Stomach (tissue), 9 donors: ENCODE data around the gene GRID2IP. TPM values are rescaled to one million over a fixed set of nuclear protein-coding genes. Genes with fewer than 3 reads are reported as not detected.

Experiments used
- DNase-seq, 2 donors: peaks; one replicate each; pipeline versions ENCODE4 v3.0.0 to v3.0.0-alpha.2; 2013 to 2019
- H3K27ac ChIP-seq, 5 donors: fragments of 200-600 bp in 4 of 5; sonication (generic) in 4 of 5; one replicate each; pipeline ENCODE4 v1.5.1; 2013 to 2019; ENCODE audit warnings: mild to moderate bottlenecking in 1 of 5, moderate library complexity in 1 of 5
- H3K27me3 ChIP-seq, 3 donors: fragments of 200-600 bp; sonication (generic); one replicate each; pipeline ENCODE4 v1.5.1; 2017 to 2019; ENCODE audit warnings: mixed run types in 1 of 3
- H3K36me3 ChIP-seq, 4 donors: fragments of 200-600 bp; sonication (generic); 1 replicate in 3 of 4; 2 replicates in 1 of 4; pipeline ENCODE4 v1.5.1; 2016 to 2019
- H3K4me1 ChIP-seq, 4 donors: fragments of 200-600 bp; sonication (generic); one replicate each; pipeline ENCODE4 v1.5.1; 2016 to 2019
- H3K4me3 ChIP-seq, 4 donors: fragments of 200-600 bp; sonication (generic) in 3 of 4; one replicate each; pipeline ENCODE4 v1.5.1; 2016 to 2019; ENCODE audit warnings: mild to moderate bottlenecking in 1 of 4
- H3K9me3 ChIP-seq, 4 donors: fragments of 200-600 bp; sonication (generic); one replicate each; pipeline ENCODE4 v1.5.1; 2016 to 2019
- CTCF ChIP-seq, 7 experiments: fragments of 450-650 bp in 4 of 7; fragments of 200-600 bp in 3 of 7; sonication (generic) in 3 of 7; IDR thresholded peaks; one replicate each; pipeline ENCODE4 v1.5.1; 2016 to 2019; ENCODE audit warnings: antibody characterized with exemption in 7 of 7, control low read depth in 2 of 7, mild to moderate bottlenecking in 1 of 7
- EP300 ChIP-seq: sonication (generic); formaldehyde crosslinking; IDR thresholded peaks from one replicate; pipeline ENCODE4 v1.6.1; 2017; ENCODE audit warnings: antibody characterized with exemption
- POLR2A ChIP-seq, 4 donors: fragments of 450-650 bp; IDR thresholded peaks; one replicate each; pipeline ENCODE4 v1.6.1; 2016; ENCODE audit warnings: antibody characterized with exemption in 4 of 4, control low read depth in 2 of 4, mild to moderate bottlenecking in 1 of 4, moderate library complexity in 1 of 4
- POLR2AphosphoS5 ChIP-seq, 3 donors: sonication (generic); formaldehyde crosslinking; IDR thresholded peaks; one replicate each; pipeline ENCODE4 v1.6.1; 2016; ENCODE audit warnings: antibody characterized with exemption in 3 of 3
- WGBS, 5 donors: extraction: QIAGEN DNeasy Blood & Tissue Kit in 3 of 5; methylation state at CpG; one replicate each; pipeline versions ENCODE4 v1.1.5 to v1.1.7; 2013 to 2018; 5-methylcytosine and 5-hydroxymethylcytosine counted together
- intact Hi-C: fragments of 100-400 bp; cut with DNase I; formaldehyde crosslinking; loops from one replicate; pipeline ENCODE4 v1.15.1; 2023; ENCODE audit warnings: low total_unique reads
- polyA plus RNA-seq, 3 donors: library from polyadenylated mRNA; stranded (reverse); fragments of 200-250 nt; gene quantifications; one replicate each; pipeline ENCODE4 v1.2.3, GENCODE V29; 2013
- total RNA-seq, 5 donors: library from RNA; depleted of rRNA; stranded (reverse); fragments of >200 nt; gene quantifications; one replicate each; pipeline versions ENCODE4 v1.1.0 to v1.2.3, GENCODE V29; 2014 to 2016
- donor health status: healthy with polysubstance abuse.
- donor health status: Bipolar disorder and iron deficiency.
- donor health status: healthy.

GRID2IP gene
- total and polyA plus RNA-seq, 8 donors: 0.23 to 0.37 (median 0.25) TPM; not detected in 5

GRCh38 chr7:6482307-6482706 is 69.0 kb downstream of the GRID2IP start:
- peak overlapping the region in 4 of 5 donors; percentile 93 to 100 (median 96) for H3K27ac ChIP-seq
- peak in 1 of 2 donors; percentile 68 for DNase-seq
- H3K4me1 ChIP-seq: peaks cover 43 to 69% (median 55%) of the 10 kb centered on the region in 4 donors
- whole genome bisulfite sequencing, 5 donors: 21 to 46% (median 35%) methylated on average over 4 of the region's 4 CpGs
- intact Hi-C loops: no loop called here
- H3K27me3 ChIP-seq: no peaks in the 10 kb centered on the region
- TF ChIP-seq CTCF (IDR thresholded peaks at IDR 0.05) (no peak), POLR2AphosphoS5 (IDR thresholded peaks at IDR 0.05) (peak in 2 of 3 donors; percentile 44 to 76)
- peak overlapping the region; percentile 85 to 100 (median 96) for H3K4me3 ChIP-seq
- peaks cover 0 to 10% (median 3%) of the 10 kb centered on the region in 4 donors for H3K36me3 ChIP-seq
- no peaks in the 10 kb centered on the region for H3K9me3 ChIP-seq

GRCh38 chr7:6481445-6481844 is 69.8 kb downstream of the GRID2IP start:
- TF ChIP-seq CTCF (IDR thresholded peaks at IDR 0.05) (no peak), EP300 (no peak), POLR2A (IDR thresholded peaks at IDR 0.05) (no peak), POLR2AphosphoS5 (IDR thresholded peaks at IDR 0.05) (no peak)
- WGBS, 5 donors: 35 to 61% (median 54%) methylated on average over 6 of the region's 6 CpGs
- H3K27me3 ChIP-seq: no peaks in the 10 kb centered on the region
- H3K27ac ChIP-seq: peak overlapping the region in 4 of 5 donors; percentile 93 to 100 (median 96)
- intact Hi-C loops: no loop called here
- DNase-seq: no peak
- peaks cover 0 to 19% (median 3%) of the 10 kb centered on the region in 4 donors for H3K36me3 ChIP-seq
- H3K4me3 ChIP-seq: peak overlapping the region in 3 of 4 donors; percentile 93 to 100 (median 98)
- H3K4me1 ChIP-seq: peaks cover 47 to 77% (median 62%) of the 10 kb centered on the region in 4 donors
- H3K9me3 ChIP-seq: no peaks in the 10 kb centered on the region

GRCh38 chr7:6480323-6480660 is 71.0 kb downstream of the GRID2IP start:
- H3K9me3 ChIP-seq: no peaks in the 10 kb centered on the region
- 22 to 43% (median 33%) methylated on average over 5 of the region's 5 CpGs for WGBS, 5 donors
- H3K27ac ChIP-seq: peak overlapping the region in 4 of 5 donors; percentile 15 to 95 (median 56)
- H3K36me3 ChIP-seq: peaks cover 0 to 22% (median 4%) of the 10 kb centered on the region in 4 donors
- peaks cover 58 to 87% (median 72%) of the 10 kb centered on the region in 4 donors for H3K4me1 ChIP-seq
- intact Hi-C loops: no loop called here
- no peaks in the 10 kb centered on the region for H3K27me3 ChIP-seq
- TF ChIP-seq POLR2A (IDR thresholded peaks at IDR 0.05) (no peak), POLR2AphosphoS5 (IDR thresholded peaks at IDR 0.05) (no peak), EP300 (no peak)
- no peak for DNase-seq
- H3K4me3 ChIP-seq: peak overlapping the region in 1 of 4 donors; percentile 93

- DNase-seq: no peak
- Histone ChIP-seq H3K27ac (peak overlapping the region in 1 of 5 donors; percentile 93), H3K27me3 (no peaks in the 10 kb centered on the region), H3K4me1 (peaks cover 55 to 89% (median 80%) of the 10 kb centered on the region in 4 donors), H3K36me3 (peaks cover 0 to 31% (median 13%) of the 10 kb centered on the region in 4 donors), H3K9me3 (no peaks in the 10 kb centered on the region), H3K4me3 (no peak overlapping the region)
- 75 to 84% (median 80%) methylated on average over 8 of the region's 8 CpGs for WGBS, 5 donors
- TF ChIP-seq POLR2A (IDR thresholded peaks at IDR 0.05) (no peak), CTCF (IDR thresholded peaks at IDR 0.05) (no peak), POLR2AphosphoS5 (IDR thresholded peaks at IDR 0.05) (no peak), EP300 (no peak)
- intact Hi-C loops: no loop called here
Measured at GRCh38 chr7:6479067-6479466, 72.2 kb downstream of the GRID2IP start.

GRCh38 chr7:6478186-6478585 is 73.1 kb downstream of the GRID2IP start:
- intact Hi-C loops: no loop called here
- Histone ChIP-seq H3K36me3 (peaks cover 4 to 39% (median 21%) of the 10 kb centered on the region in 4 donors), H3K27ac (no peak overlapping the region), H3K4me1 (peaks cover 55 to 91% (median 81%) of the 10 kb centered on the region in 4 donors), H3K4me3 (no peak overlapping the region), H3K27me3 (no peaks in the 10 kb centered on the region), H3K9me3 (no peaks in the 10 kb centered on the region)
- WGBS, 5 donors: 71 to 81% (median 73%) methylated on average over 7 of the region's 7 CpGs
- DNase-seq: no peak
- TF ChIP-seq POLR2AphosphoS5 (IDR thresholded peaks at IDR 0.05): no peak
- no peak for TF ChIP-seq EP300
- no peak for TF ChIP-seq POLR2A (IDR thresholded peaks at IDR 0.05)
- TF ChIP-seq CTCF (IDR thresholded peaks at IDR 0.05): no peak
